Adrenal gland (tissue), 5 donors: ENCODE measurements around the gene MITF.

Experiments used
- CTCF ChIP-seq, 6 experiments: fragments of 450-650 bp in 4 of 6; fragments of 200-600 bp in 2 of 6; sonication (generic) in 1 of 6; IDR thresholded peaks; 1 replicate in 5 of 6; 2 replicates in 1 of 6; pipeline versions ENCODE4 v1.5.1 to v1.8.0; 2016 to 2021; ENCODE audit warnings: antibody characterized with exemption in 6 of 6, mild to moderate bottlenecking in 2 of 6, moderate library complexity in 1 of 6
- POLR2A ChIP-seq, 2 donors: fragments of 450-650 bp; IDR thresholded peaks; one replicate each; pipeline ENCODE4 v1.6.1; 2017; ENCODE audit warnings: antibody characterized with exemption in 2 of 2, mild to moderate bottlenecking in 2 of 2, moderate library complexity in 1 of 2
- donor health status: DM: no; HTN: no; CAD: no.

- TF ChIP-seq CTCF (IDR thresholded peaks at IDR 0.05): no peak
- no peak for TF ChIP-seq POLR2A (IDR thresholded peaks at IDR 0.05)
Observed at GRCh38 chr3:69961706-69962439, 222.6 kb downstream of the MITF start.
